Measurements from ENCODE around the gene DLK1.
A peak's percentile ranks its signal among the peaks of the same experiment; 100 is the strongest.

The DLK1 gene

DNA sequence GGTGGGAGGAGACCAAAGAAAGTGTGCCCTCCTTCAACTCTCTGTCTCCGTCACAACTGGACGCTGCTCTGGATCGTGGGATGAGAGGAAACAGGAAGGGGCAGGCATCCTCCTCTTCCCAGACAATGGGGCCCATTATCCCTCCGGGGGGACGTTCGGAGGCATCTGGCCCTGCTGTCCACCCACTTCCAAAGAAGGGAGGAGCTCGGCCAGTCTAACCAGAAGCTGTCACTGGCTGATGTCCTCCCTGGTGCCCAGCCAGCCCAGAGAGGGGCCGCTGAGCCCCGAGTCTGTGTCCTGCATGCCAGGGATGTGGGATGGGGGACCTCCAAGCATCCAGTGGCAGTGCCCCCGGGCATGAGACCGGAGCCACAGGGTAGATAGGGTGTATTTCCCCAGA lies 59.4 kb downstream of the DLK1 start:
- peaks cover 88% of the 10 kb centered on the region for H3K4me1 Mint-ChIP-seq
- H3K36me3 Mint-ChIP-seq (ENCODE audit: low read depth), result no peaks in the 10 kb centered on the region
- no peak overlapping the region for H3K4me3 Mint-ChIP-seq
- TF ChIP-seq, protein P1, sequence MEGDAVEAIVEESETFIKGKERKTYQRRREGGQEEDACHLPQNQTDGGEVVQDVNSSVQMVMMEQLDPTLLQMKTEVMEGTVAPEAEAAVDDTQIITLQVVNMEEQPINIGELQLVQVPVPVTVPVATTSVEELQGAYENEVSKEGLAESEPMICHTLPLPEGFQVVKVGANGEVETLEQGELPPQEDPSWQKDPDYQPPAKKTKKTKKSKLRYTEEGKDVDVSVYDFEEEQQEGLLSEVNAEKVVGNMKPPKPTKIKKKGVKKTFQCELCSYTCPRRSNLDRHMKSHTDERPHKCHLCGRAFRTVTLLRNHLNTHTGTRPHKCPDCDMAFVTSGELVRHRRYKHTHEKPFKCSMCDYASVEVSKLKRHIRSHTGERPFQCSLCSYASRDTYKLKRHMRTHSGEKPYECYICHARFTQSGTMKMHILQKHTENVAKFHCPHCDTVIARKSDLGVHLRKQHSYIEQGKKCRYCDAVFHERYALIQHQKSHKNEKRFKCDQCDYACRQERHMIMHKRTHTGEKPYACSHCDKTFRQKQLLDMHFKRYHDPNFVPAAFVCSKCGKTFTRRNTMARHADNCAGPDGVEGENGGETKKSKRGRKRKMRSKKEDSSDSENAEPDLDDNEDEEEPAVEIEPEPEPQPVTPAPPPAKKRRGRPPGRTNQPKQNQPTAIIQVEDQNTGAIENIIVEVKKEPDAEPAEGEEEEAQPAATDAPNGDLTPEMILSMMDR (IDR thresholded peaks at IDR 0.05; ENCODE audit: unreplicated experiment in 3 of 3), result no peak
- H3K27ac Mint-ChIP-seq, result peak overlapping the region; percentile 30 to 66 (median 45)
- no peaks in the 10 kb centered on the region for H3K9me3 Mint-ChIP-seq
- peaks cover 27% of the 10 kb centered on the region for H3K27me3 Mint-ChIP-seq (ENCODE audit: low read depth)

DNA sequence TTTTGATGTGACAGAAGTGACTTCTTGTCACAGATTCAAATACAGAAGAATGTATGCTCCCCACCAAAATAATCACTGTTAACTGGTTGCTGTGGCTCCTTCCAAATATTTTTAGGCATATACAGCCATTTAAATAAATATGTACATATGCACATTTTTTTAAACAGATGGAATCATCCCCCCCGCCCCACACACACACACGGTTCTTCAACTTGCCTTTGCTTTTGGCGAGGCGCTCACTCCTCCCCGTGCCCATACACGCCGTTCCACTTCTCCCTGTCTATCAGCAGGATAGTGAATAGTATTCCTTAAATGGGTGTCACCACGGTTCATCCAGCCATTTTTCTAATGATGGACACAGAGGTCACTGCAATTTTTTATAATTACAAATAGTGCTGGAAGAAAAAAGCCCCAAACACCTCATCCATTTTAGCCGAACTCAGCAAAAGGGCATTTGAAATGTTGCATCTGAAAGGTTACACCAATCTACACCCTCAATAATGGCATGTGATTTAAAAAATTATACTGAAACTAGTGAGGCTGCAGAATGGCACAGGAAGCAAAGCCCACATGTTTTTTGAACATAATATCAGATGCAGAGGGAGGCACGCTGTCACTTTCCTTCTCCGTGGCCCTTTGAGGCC lies 60.0 kb downstream of the DLK1 start:
- Mint-ChIP-seq H3K4me1 (peaks cover 92% of the 10 kb centered on the region), H3K9me3 (no peaks in the 10 kb centered on the region), H3K4me3 (peak overlapping the region in 1 of 3 experiments; percentile 51), H3K27me3 (ENCODE audit: low read depth) (peaks cover 26% of the 10 kb centered on the region), H3K27ac (peak overlapping the region in 2 of 3 experiments; percentile 66 to 76), H3K36me3 (ENCODE audit: low read depth) (no peaks in the 10 kb centered on the region)
- TF ChIP-seq, protein P1 (IDR thresholded peaks at IDR 0.05; ENCODE audit: unreplicated experiment in 3 of 3), result no peak

DNA sequence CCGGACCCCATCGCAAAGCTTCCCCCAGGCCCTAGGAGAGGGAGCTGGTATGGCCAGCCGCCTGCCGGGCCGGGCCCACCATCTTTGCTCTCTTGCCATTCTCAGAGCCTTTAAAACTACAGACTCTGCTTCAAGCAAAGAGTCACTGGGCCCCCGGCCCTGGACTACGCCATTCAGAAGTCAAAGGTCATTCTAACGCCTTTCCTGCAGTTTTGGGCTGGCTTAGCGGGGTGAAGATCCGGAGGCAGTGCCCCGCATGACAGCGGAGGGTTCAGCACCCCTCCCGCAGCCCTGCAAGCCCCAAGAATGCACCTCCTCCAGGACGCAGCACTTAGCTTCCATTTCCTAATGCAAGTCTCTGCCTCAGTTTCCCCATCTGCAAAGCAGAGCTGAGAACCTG lies 61.0 kb downstream of the DLK1 start:
- H3K4me3 Mint-ChIP-seq, result no peak overlapping the region
- H3K27ac Mint-ChIP-seq, result peak overlapping the region in 2 of 3 experiments; percentile 64 to 87
- TF ChIP-seq, protein P1 (IDR thresholded peaks at IDR 0.05; ENCODE audit: unreplicated experiment in 3 of 3), result no peak
- H3K4me1 Mint-ChIP-seq, result peaks cover 89% of the 10 kb centered on the region
- no peaks in the 10 kb centered on the region for H3K9me3 Mint-ChIP-seq
- no peaks in the 10 kb centered on the region for H3K36me3 Mint-ChIP-seq (ENCODE audit: low read depth)
- H3K27me3 Mint-ChIP-seq (ENCODE audit: low read depth), result peaks cover 18% of the 10 kb centered on the region
